LNCaP clone FGC (cell line): Measurements from ENCODE around the gene GLIPR1L1.

Experiments used
- DNase-seq: peaks from one replicate; pipeline ENCODE4 v3.0.0-alpha.2; 2011; ENCODE audit warnings: low read depth
- H3K4me3 ChIP-seq: 2 replicates; pipeline ENCODE4 v1.5.1; 2011; ENCODE audit warnings: mild to moderate bottlenecking, low read depth, low read length, control low read depth
- TF ChIP-seq, protein P1 (sequence below): IDR thresholded peaks from 2 replicates; pipeline ENCODE4 v1.5.1; 2012; ENCODE audit warnings: mild to moderate bottlenecking; ENCODE audit not compliant: control insufficient read depth, insufficient read depth; ENCODE audit errors: extremely low read depth

Gene GLIPR1L1

DNA sequence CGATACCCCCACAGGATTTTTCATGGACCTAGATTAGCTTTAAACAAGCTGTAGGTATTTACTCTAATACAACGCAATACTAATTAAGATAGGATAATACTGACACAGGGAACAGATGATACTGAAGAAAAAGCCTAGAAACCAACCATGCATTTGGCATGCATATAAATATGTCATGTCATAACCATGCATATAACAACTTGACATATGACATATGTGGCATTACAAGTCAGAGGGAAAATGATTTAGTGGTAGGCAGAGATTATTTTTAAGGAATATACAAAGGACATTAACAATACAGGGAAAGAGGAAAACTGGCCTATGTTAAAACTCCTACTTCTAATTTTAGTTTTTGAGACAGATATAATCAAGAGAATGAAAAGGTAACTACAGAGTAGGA, 32.2 kb upstream of the GLIPR1L1 start:
- no peak overlapping the region for H3K4me3 ChIP-seq
- DNase-seq = no peak
- TF ChIP-seq, protein P1, sequence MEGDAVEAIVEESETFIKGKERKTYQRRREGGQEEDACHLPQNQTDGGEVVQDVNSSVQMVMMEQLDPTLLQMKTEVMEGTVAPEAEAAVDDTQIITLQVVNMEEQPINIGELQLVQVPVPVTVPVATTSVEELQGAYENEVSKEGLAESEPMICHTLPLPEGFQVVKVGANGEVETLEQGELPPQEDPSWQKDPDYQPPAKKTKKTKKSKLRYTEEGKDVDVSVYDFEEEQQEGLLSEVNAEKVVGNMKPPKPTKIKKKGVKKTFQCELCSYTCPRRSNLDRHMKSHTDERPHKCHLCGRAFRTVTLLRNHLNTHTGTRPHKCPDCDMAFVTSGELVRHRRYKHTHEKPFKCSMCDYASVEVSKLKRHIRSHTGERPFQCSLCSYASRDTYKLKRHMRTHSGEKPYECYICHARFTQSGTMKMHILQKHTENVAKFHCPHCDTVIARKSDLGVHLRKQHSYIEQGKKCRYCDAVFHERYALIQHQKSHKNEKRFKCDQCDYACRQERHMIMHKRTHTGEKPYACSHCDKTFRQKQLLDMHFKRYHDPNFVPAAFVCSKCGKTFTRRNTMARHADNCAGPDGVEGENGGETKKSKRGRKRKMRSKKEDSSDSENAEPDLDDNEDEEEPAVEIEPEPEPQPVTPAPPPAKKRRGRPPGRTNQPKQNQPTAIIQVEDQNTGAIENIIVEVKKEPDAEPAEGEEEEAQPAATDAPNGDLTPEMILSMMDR = no peak

DNA sequence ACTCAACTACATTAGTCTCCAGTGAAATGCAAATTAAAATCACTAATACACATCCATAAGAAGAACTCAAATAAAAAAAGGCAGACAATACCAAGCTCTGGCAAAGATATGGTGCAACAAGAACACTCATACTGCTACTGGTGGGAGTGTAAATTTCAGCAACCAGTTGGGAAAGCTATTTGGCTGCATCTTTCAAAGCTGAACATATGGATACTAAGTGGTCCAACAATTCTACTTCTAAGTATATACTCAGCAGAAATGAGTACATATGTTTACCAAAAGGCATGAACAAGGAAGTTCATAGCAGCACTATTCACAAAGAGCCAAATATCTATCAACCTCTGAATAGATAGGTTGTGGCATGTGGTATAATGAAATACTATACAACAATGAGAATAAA, 31.7 kb upstream of the GLIPR1L1 start:
- H3K4me3 ChIP-seq = no peak overlapping the region
- TF ChIP-seq, protein P1 = no peak
- no peak for DNase-seq

DNA sequence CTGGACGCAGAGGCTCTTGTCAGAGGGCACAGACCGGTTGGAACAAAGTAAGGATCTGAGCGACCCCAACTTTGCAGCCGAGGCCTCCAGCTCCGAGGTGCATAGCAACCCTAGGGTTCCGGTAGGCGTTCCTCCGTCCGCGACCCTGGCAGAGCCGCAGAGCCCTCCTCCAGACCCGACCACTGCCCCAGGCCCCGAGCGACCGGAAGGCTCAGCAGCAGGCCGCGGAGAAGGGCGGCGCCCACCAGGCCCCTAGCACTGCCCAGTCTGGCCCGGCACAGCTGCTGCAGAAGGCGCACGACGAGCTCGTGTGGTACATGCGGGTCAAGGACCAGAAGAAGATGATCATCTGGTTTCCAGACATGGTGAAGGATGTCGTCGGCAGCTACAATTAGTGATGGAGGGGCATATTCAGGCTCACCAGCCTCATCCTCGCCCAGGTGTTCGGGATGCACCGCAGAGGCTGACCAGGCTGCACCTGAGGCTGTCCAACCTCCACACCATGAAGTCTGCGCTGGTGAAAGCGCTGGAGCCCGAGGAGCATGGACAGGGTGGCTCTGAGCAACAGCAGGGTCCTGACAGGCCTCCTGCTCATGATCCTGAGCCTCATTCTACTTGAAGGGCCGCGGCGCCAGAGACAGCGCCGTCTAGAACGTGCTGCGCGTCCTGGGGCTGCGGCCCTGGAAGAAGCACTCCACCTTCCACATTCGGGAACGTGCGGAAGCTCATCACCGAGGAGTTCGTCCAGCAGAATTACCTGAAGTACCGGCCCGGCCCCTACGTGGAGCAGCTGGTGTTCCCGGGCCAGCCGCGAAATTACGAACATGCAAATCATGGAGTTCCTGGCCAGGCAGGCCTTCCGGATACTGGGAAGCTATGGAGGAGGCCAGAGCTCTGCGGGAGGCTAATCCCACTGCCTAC, 28.8 kb upstream of the GLIPR1L1 start:
- no peak overlapping the region for H3K4me3 ChIP-seq
- no peak for DNase-seq
- TF ChIP-seq, protein P1 = no peak

GRCh38 chr12:75308279-75308678, 26.2 kb upstream of the GLIPR1L1 start:
- no peak for DNase-seq
- no peak overlapping the region for H3K4me3 ChIP-seq
- TF ChIP-seq, protein P1 = no peak

DNA sequence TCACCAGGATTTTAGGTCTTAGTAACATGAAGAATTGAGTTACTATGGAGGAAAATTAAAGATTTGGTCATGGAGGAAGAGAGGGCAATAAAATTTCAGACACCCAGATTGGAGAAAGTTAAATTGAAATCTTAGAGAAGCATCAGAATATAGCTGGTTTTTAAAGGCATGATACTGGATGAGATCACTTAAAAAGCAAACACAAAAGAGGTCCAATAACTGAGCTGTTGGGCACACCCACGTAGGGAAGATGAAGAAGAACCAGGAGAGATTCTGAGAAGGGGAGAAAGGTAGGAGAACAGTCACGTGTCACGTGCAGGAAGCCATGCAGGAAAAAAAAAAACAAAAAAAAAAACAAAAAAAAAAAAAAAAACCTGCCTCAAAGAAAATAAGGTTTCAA, 23.1 kb upstream of the GLIPR1L1 start:
- H3K4me3 ChIP-seq = no peak overlapping the region
- DNase-seq = no peak
- TF ChIP-seq, protein P1 = no peak

- no peak overlapping the region for H3K4me3 ChIP-seq
- no peak for DNase-seq
- TF ChIP-seq, protein P1 = no peak
Measured at GRCh38 chr12:75315518-75315917, 19.0 kb upstream of the GLIPR1L1 start.
